Peyer's patch (tissue), 4 donors: Measurements from ENCODE around the gene RAB34.

Source experiments
- CTCF ChIP-seq, 6 experiments: fragments of 450-650 bp in 4 of 6; fragments of 200-600 bp in 2 of 6; sonication (generic) in 1 of 6; IDR thresholded peaks; one replicate each; pipeline ENCODE4 v1.5.1; 2017 to 2019; ENCODE audit warnings: antibody characterized with exemption in 6 of 6, mild to moderate bottlenecking in 3 of 6, moderate library complexity in 1 of 6
- POLR2A ChIP-seq, 2 donors: fragments of 450-650 bp; IDR thresholded peaks; one replicate each; pipeline ENCODE4 v1.5.1; 2017; ENCODE audit warnings: antibody characterized with exemption in 2 of 2, mild to moderate bottlenecking in 2 of 2, moderate library complexity in 2 of 2

- TF ChIP-seq POLR2A (IDR thresholded peaks at IDR 0.05): no peak
- no peak for TF ChIP-seq CTCF (IDR thresholded peaks at IDR 0.05)
Measured at GRCh38 chr17:28689011-28689410, 28.7 kb downstream of the RAB34 start.
